ENCODE measurements around the gene ATP2C2. TPM values are rescaled to one million over a fixed set of nuclear protein-coding genes. Genes with fewer than 3 reads are reported as not detected.

The ATP2C2 gene
- total RNA-seq, 1 experiment from 2014 or later: 4.0 TPM

GRCh38 chr16:84482951-84483881 is 114.9 kb downstream of the ATP2C2 start:
- H4K8ac ChIP-seq (replicated peaks; ENCODE audit: insufficient read length, low read depth, low read length): no peak overlapping the region

More at GRCh38 chr16:84482951-84483881, 114.9 kb downstream of the ATP2C2 start:
- no CpG with 5 or more reads among the region's 25 CpGs for WGBS (ENCODE audit: extremely low coverage, insufficient read length, low lambda C conversion rate)
- no peak for DNase-seq
- Histone ChIP-seq H3K79me2 (ENCODE audit: insufficient read depth, low read length) (no peaks in the 10 kb centered on the region), H3K4me2 (ENCODE audit: insufficient read depth, insufficient read length, low read length) (no peak overlapping the region), H3K4me1 (ENCODE audit: insufficient read depth, low read length) (no peaks in the 10 kb centered on the region), H2BK5ac (ENCODE audit: insufficient read length, low read length) (no peak overlapping the region), H2BK12ac (ENCODE audit: insufficient read length, low read depth, low read length) (no peak overlapping the region), H3K9me3 (ENCODE audit: control insufficient read depth, low read depth, low read length) (no peaks in the 10 kb centered on the region), H4K5ac (ENCODE audit: insufficient read length, low read depth, low read length) (no peak overlapping the region), H3K79me1 (ENCODE audit: insufficient read depth, low read depth, low read length, poor library complexity, severe bottlenecking) (no peaks in the 10 kb centered on the region), H2AK5ac (ENCODE audit: insufficient read length, low read length) (no peak overlapping the region), H4K91ac (ENCODE audit: insufficient read length, low read depth, low read length) (no peak overlapping the region), H2BK120ac (ENCODE audit: low read depth, low read length, poor library complexity, severe bottlenecking) (no peak overlapping the region), H3K9ac (ENCODE audit: extremely low read depth, insufficient read length, low read length) (no peak overlapping the region), H3T11ph (ENCODE audit: low read length) (no peak overlapping the region), H3K27me3 (ENCODE audit: insufficient read depth, low read length) (no peaks in the 10 kb centered on the region), H3K4ac (ENCODE audit: low read depth, low read length) (no peak overlapping the region), H3K18ac (ENCODE audit: insufficient read length, low read depth, low read length) (no peak overlapping the region), H3K23ac (ENCODE audit: insufficient read length, low read depth, low read length) (no peak overlapping the region), H3K27ac (ENCODE audit: insufficient read length, low read depth, low read length) (no peak overlapping the region), H2AFZ (ENCODE audit: low read length) (no peak overlapping the region), H3K14ac (ENCODE audit: insufficient read depth, low read length) (no peak overlapping the region), H2BK20ac (ENCODE audit: low read depth, low read length, poor library complexity, severe bottlenecking) (no peak overlapping the region), H3K23me2 (ENCODE audit: insufficient read length, low read depth, low read length, poor library complexity, severe bottlenecking) (no peaks in the 10 kb centered on the region), H4K20me1 (ENCODE audit: control insufficient read depth, insufficient read depth, insufficient read length) (peaks cover 3% of the 10 kb centered on the region), H2BK15ac (ENCODE audit: low read depth, low read length) (no peak overlapping the region), H3K56ac (ENCODE audit: insufficient read length, low read depth, low read length) (no peak overlapping the region)
- peaks cover 2 to 14% (median 14%) of the 10 kb centered on the region in 3 experiments; a peak in 6 of 7 replicates for H3K36me3 Mint-ChIP-seq (ENCODE audit: insufficient read depth in 1 of 3, low read depth in 3 of 3)
- no peaks in the 10 kb centered on the region for H3K27me3 Mint-ChIP-seq (ENCODE audit: low read depth)
- H3K4me1 Mint-ChIP-seq: no peaks in the 10 kb centered on the region
- TF ChIP-seq CTCF (conservative IDR thresholded peaks at IDR 0.05): no peak
- H3K4me3 Mint-ChIP-seq: no peak overlapping the region
- peak overlapping the region in 2 of 3 experiments; percentile 29 to 83; a peak in 1 of 7 replicates for H3K27ac Mint-ChIP-seq
- no peaks in the 10 kb centered on the region for H3K9me3 Mint-ChIP-seq

Data from H9 (cell line).